HG03025 (cell line): Measurements from ENCODE around the gene CDC42EP3.

Experiments
- ATAC-seq: cut with Tn5 transposase; IDR thresholded peaks from one replicate; pipeline ENCODE4 v1.9.1; 2021; ENCODE audit warnings: mild to moderate bottlenecking, moderate library complexity; ENCODE audit not compliant: unreplicated experiment, low FRiP score

The CDC42EP3 gene

DNA sequence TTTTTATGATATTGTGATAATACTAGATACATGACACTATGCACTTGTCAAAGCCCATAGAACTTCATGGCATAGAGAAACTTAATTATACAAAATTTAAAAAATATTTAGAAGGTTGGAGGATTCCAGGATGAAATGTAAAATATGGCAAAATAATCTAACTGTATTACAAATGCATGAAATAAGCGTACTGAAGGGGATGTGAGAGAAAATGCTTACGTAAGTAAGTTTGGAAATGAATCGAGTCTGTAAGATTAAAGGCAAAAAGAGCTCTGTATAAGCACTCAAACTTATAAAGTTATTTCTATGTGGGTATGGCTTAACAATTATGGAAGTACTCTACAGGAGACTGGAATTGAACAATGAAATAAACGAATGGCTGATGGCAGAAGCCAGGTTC is 13.4 kb upstream of the CDC42EP3 start:
- ATAC-seq = no peak

DNA sequence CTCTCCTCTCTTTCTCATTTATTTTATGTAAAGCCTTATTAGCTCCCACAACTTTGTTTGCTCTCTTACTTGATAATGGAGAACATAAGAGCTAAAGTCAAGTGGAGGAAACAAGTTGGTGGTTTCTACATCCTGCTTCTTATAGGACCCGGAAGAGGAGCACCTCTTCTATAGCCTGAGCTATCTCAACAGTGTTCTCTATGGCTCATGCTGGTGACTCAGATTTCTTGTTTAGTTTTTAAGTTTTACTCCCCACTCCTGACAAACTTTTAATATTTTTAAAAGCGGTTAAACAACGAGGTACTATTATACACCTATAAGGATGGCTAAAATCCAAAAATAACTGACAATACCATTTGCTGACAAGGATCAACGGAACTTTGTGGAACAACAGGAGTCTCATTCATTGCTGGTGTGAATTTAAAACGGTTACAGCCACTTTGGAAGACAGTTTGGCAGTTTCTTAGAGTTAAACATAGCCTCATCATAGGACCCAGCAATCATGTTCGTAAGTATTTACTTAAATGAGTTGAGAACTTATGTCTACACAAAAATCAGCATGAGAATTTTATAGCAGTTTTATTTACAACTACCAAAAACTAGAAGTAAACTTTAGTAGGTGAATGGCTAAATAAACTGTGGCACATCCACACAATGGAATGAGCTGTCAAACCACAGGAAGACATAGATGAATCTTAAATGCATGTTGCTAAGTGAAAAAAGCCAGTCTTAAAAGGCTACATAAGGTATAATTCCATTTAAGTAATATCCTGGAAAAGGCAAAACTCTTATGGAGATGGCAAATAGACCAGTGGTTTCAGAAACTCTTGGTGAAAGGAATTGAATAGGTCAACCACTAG is 12.7 kb upstream of the CDC42EP3 start:
- ATAC-seq = no peak

DNA sequence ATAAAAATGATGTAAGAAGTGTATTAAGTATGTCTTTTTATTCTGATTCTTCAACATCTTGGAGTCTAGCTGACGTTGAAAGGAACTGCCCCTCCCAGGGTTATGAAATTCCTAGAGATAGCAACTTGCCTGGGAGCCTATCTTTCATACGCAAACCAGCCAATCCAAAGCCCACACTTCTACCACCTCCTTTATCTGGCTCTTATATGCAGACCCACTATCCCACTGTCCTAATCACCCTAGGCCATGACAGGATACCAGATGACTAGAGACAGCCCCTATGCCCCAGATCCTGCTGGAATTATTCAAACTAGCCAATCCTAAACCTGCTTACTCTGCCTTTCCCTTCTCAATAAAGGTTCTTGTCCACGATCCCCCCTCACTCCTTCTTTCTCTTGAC is 11.8 kb upstream of the CDC42EP3 start:
- ATAC-seq = no peak

DNA sequence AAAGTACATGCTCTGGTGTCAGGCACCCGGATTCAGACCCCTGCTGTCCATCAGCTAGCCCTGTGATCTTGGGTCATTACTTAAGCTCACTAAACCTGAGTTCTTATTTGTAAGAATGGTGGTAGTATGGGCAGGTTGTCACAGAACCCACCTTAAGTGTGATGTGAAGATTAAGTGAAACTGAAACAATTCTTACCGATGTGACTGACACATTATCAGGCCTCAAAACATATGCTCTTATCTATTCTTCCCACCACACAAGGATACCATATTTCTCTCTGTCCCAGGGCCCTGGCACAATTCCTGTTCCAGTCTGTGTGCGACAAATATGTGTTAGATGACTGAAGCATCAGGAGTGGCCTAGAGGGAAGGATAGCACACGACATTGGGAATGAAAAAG is 11.0 kb upstream of the CDC42EP3 start:
- no peak for ATAC-seq

DNA sequence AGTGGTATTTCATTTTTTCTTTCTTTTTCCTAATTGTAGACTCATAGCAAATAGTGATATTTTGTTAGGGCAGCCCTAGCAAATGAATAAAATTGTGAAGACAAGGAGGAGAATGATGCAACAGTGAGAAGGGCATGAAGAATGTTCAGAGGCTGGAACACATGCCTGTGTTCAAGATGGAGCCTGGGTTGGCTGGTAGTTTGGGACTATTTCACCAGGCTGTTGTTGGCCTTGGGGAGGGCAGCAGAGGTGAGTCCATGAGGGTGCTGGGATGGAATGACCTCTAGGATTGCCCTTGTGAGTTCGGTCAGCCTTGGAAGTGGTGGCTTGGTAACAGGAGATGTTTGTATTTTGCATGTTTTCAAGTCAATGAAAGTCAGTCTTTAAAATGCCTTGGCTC is 10.1 kb upstream of the CDC42EP3 start:
- ATAC-seq = no peak

DNA sequence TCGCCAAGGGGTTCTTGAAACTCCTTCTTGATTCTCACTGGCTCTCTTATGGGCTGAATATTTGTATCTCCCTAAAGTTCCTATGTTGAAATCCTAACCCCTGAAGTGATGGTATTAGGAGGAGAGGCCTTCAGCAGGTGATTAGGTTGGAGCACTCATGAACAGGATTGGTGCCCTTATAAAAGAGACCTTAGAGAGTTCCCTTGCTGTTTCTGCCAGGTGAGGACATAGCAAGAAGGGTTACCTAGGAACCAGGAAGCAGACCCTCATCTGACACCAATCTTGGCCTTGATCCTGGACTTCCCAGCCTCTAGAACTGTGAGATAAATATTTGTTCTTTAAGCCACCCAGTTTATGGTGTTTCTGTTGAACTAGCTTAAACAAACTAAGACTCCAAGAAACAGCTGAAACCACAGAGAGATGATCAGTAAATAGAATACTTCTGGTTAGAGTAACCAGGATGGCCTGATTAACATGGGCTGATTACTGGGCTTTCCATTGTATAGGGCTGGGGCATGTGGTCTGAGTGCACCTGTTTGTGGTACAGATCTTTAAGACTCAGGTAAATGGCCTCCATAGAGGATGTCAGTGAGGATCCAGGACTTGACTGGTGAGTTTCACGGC is 7.7 kb upstream of the CDC42EP3 start:
- ATAC-seq = no peak

DNA sequence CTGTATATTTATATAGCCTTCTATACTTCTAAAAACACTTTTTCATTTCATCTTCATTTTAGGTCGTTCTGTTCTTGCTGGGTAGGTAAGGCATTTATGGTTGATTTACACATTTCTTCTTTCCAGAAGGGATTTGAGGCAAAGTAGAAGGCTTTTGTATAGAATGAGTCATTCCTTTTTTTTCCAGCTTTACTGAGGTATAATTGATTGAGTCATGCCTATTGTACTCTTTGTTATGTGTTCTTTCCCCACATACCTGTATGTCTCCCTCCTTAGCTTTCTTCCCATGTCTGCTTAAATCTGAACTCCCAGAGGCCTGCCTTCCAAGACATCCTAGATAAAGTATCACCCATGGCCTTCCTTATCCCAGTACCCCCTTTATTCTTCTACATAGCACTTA is 4.8 kb upstream of the CDC42EP3 start:
- ATAC-seq = no peak

DNA sequence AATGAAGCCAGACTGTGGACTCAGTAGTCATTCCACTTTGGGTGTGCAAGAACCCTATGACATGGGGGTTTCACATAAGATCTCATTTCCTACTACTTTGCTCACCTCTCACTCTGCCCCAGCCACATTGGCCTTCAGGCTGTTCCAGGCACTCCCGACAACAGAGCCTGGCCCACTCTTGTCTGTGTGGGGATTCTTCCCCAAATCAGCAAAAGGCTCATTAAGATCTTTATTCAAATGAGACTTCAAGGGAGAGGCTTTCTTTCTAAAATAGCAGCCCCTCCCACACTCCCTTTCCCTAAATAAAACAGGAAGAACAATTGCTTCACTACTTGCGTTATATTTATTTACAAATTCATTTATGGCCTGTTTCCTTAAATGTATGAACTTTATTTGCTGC is 3.5 kb upstream of the CDC42EP3 start:
- ATAC-seq = no peak

DNA sequence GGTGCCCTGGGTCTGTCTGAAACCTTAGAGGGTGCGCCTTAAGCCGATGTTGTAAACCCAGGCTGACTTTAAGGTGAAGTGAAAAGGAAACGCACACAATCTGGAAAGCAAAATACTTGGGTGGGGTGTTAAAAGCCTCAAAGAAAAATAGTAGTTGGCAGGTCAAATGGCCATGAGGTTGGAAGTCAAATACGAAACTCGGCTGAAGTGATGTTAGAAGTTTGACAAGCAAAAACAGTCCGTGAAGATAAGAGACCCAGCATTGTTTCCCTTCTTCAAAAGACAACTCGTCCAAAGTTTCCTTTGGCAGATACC is 1.4 kb upstream of the CDC42EP3 start:
- ATAC-seq = no peak

DNA sequence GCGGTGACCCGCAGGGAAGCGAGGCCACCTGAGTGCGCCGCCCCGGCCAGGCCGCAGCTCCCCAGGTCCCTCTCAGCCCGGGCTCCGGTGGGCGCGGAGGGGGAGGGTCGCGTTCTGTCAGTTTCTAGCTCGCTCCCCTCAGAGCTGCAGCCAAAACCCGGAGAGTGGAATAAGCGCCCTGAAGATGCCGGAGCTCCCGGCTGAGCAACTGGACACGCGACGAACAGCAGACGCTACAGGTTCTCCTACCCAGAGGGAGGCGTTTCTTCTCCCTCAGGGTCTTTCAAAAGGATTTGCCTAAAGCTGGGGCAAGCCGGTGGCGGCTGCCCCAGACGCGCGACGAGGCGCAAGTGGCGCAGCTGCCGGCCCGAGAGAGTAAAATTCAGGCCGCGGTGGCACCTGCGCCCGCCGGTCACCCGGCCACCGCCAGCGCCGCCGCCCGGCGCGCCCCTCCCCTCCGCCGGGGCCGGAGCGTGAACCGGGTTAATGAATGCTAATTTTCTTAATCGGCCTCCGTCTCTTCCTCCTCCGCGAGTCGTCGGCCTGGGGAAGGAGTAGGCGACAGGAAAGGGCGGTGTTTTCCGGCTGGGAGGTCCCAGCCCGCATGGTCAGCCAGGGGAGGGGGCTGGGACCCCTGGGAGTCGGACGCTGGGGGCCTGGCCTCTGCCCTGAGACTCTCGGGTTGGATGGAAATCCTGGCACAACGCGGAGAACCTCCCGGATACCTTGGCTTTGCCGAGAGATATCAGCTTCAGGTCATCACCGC is 845 bp upstream of the CDC42EP3 start:
- ATAC-seq = peak; percentile 40

DNA sequence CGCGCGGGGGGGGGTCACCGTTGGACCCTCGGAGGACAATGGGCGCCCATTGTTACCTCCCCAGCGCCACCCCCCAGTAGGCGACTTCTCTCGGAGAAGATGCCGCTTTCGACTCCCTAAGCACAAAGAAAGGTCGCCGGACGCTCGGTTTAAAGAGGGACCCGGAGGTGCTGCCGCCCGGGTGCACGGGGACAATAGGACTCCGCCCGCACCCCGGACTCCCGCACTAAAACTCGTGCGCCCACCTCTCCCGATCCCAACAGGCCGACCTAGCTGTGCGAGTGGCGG is 318 bp upstream of the CDC42EP3 start:
- ATAC-seq = no peak

DNA sequence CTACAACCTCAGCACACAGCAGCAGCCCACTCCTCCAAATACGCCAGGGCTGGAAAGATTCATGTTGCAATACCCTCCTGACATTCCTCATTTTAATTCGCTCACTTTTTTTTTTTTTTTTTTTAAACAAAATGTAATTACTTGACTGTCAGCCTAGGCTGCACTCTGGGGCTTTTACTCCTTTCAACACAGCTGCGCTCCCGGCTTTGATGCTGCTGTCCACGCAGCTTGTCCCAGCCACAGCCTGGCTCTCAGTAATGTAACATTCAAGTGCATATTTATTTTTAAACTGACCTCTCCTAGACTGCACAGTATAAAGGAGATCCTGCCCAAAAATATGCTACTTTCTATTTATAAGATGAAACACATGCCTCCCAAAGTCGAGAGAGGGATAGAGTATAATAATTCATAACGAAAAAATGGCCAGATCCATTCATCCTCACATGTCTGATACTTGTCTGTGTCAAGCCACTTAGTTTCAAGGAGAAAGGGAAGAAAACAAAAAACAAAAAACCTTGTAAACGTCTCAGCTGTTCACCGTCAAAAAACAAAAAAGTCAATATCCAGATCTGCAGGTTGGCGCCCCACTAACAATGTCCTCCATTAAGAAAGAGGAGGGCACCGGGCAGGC is 949 bp downstream of the CDC42EP3 start:
- ATAC-seq = no peak

DNA sequence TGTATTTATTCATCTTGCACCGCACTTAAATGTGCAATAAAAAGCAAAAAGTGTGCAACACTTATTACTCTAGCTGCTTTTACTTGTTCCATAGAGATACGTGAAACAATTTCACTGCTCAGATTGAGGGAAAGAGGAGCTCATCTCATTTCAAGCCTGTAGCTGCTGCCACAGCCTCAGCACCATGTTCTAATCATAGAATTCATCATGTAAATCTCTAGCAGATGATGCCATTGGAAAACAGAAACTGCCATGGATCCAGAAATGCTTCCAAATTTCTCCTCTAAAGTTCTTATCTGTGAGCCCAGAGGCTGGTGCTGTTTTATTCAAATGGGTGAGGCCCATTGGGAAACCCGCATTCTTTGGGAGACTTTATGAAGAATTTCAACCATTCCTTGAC is 2.0 kb downstream of the CDC42EP3 start:
- ATAC-seq = no peak

DNA sequence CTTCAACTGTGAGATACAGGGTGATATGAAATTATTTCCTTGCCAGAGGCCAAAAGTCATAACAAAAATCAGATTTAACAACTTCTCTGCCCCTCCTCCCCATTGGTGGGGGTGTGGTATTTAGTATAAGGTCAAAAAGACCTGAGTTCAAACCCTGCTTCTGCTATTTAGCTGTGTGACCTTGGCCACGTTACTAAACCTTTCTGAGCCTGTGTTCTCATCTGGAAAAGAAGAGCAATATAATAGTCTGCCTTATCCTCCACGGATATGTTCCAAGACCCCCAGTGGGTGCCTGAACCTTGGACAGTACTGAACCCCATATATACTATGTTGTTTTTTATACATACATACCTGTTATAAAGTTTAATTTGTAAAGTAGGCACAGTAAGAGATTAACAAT is 3.7 kb downstream of the CDC42EP3 start:
- no peak for ATAC-seq

DNA sequence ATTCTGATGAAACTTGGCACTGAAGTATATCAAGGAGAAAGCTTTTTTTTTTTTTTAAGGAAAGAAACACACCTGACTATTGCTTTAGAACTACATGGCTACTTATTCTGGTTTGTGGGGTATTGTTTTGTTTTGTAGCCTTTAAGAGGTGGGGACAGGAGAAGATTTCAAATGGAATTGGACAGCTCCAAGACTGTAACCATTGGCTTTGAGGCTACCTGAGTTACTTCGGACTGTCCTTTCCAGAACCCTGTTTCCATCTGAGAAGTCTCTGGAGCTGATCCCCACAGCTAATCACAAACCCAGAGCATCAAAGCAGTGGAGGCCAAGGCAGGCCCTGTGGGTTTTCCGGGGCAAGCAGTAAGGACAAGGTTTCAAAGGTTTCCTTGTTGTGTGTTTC is 4.7 kb downstream of the CDC42EP3 start:
- ATAC-seq = no peak

DNA sequence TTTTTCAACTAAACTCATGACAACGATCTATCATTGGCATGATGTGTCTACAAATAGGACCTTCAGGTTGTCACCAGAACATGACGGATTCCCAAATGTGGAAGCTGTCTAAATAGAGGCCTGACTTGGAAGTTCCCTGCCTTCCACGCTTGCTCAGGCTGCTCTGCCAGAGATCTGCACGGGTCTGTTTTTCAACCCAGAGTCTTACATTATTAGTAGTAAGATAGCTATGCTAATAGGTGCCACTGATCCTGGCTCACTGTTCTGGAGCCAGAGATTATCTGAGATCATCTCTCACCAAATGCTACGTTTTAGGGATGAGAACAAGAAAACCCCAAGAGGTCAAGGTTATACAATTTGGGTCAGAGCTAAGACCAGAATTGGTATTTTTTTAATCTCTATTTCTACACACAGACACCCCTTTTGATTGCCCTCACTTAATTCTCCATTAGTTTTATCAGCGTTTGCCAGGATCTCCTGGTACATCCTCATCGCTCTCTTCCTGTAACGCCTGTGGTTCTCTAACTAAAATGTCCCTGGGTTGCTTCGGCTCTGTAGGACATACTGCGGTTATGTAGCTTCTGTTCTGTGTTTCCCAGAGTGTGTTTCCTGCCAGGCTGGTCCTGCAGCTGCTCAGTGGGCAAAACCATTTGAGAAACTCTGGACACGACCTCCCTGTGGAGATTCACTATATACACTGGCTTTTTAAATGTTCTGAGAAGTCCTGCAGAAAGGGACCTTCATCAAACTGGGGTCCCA is 5.7 kb downstream of the CDC42EP3 start:
- ATAC-seq = no peak

DNA sequence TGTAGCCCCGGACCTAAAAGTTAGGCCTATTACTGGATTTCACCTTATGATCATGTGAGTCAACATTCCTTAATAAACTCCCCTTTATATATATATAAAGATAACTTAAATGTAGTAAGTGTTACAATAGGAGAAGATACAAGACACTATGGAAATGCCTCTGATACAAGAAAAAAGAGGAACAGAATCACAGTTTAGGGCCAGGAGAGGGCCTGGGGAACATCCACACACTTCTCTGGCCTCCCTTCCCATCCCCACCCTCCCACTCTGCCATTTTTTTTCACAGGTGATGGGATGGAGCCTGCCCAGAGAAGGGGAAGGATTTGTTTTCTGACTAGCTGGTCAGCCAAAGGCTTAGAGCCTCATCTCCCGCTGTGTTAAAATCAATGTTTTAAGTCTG is 6.4 kb downstream of the CDC42EP3 start:
- ATAC-seq = no peak

DNA sequence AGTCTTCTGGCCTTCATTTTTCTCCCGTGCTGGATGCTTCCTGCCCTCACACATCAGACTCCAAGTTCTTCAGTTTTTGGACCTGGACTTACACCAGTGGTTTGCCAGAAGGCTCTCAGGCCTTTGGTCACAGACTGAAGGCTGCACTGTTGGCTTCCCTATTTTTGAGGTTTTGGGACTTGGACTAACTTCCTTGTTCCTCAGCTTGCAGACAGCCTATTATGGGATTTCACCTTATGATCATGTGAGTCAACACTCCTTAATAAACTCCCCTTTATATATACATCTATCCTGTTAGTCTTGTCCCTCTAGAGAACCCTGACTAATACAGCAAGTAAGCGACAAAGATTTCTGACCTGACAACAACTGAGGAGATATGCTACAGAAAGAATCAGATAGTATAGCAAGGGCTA is 7.2 kb downstream of the CDC42EP3 start:
- no peak for ATAC-seq

DNA sequence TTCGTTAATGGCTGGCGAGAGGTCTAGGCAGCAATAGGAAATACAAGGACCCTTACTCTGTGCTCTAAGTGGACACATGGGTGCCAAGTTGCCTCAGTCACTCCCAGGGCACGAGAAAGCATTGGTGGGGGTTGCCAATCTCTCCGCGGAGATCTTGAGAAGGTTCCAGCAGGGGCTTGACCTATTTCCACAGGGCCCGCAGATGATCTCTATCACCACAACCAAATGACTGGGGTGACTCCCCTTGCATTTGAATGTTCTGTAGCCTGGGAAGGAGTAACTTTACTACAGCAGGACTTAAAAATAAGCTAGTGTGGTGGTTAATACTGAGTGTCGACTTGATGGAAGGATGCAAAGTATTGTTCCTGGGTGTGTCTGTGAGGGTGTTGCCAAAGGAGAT is 8.1 kb downstream of the CDC42EP3 start:
- no peak for ATAC-seq

DNA sequence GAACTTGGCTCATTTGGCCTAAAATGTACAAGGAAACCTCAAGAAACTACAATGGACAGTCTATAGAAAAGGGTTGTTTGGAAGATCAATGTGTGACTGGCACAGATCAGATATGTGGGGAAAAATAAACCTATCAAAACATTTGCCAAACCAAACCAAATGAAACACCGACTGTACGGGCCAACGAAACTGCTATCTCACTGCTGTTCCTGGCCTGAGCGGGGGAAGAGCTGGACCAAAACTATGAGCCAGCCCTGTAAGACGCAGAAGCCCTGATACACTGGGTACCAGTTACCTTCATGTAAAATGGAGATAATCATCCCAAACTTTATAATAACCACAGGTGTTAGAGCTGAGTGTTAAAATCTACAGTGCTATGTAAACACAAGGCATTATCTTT is 11.7 kb downstream of the CDC42EP3 start:
- ATAC-seq = no peak

DNA sequence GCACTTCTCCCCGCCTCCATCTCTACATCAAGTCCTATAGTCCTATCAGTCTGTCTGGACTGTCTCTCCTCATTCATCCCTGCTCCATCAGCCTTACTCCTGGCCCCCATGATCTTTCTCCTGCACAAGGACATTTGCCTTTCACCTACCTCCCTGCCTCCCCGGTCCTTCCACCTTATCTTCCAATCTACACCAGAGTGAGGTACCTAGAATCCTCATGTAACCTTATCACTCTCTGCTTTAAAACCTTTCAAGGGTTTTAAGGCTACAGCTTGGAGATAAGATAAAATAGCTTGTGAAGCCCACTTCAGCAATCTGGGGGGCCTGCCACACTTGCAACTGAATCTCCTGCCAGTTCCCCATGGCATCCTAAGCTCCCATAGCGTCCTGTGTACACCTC is 12.8 kb downstream of the CDC42EP3 start:
- no peak for ATAC-seq
